ENCODE data around the gene BSND. TPM values are rescaled to one million over a fixed set of nuclear protein-coding genes. Genes with fewer than 3 reads are reported as not detected.

BSND gene
- total and polyA plus RNA-seq, 9 of the 15 experiments (the other 6 are each of a cell fraction or from before 2014, with no cell fraction given) = not detected

- TF ChIP-seq, protein P1, sequence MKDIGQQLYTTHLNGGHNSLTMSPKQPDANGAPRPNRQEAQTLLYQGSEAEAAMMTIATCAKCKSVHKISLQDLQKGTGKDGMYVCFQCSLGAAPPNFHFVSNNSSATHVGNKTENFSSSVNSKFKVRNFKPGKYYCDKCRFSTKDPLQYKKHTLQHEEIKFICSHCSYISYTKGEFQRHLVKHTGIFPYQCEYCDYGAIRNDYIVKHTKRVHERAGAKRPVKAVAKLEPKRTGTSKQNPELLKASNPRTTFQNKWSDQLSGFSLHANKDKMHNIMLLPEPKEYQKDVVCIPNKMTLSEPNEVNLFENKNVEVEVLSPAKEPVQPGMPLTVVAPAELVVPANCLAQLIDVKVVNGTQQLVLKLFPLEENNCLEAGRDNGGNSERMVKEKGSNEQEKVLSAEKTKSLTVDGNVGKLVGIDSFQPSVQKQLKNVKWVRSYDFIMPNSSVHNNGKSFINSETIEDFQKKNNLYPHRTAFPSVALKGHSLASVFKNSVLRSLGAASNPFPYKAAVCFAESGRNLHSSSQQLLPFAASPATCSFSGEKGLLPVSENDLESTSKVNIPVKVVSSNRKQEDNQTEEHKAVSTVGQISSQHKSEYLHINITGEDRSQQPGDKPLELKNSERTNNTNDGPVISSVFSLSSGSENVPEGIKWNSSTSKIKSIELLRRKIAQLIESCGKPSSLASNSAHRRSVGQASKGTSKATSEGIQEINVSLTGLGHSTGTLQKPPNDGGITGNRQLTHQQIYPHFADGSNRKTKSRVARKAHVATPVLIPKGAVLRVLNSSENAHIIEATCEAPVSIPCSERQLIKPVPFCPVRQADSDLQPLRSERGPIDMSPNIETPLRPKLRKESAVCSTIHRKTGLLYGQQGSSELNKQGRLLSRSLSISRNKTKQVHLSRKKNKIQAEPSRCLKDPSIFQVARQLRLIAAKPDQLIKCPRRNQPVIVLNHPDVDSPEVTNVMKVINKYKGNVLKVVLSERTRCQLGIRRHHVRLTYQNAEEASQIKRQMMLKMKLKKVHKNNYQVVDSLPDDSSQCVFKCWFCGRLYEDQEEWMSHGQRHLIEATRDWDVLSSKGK (CRISPR knock-in tag; IDR thresholded peaks at IDR 0.05) = no peak
- TF ChIP-seq, protein P2, sequence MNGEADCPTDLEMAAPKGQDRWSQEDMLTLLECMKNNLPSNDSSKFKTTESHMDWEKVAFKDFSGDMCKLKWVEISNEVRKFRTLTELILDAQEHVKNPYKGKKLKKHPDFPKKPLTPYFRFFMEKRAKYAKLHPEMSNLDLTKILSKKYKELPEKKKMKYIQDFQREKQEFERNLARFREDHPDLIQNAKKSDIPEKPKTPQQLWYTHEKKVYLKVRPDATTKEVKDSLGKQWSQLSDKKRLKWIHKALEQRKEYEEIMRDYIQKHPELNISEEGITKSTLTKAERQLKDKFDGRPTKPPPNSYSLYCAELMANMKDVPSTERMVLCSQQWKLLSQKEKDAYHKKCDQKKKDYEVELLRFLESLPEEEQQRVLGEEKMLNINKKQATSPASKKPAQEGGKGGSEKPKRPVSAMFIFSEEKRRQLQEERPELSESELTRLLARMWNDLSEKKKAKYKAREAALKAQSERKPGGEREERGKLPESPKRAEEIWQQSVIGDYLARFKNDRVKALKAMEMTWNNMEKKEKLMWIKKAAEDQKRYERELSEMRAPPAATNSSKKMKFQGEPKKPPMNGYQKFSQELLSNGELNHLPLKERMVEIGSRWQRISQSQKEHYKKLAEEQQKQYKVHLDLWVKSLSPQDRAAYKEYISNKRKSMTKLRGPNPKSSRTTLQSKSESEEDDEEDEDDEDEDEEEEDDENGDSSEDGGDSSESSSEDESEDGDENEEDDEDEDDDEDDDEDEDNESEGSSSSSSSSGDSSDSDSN (IDR thresholded peaks at IDR 0.05; ENCODE audit: borderline replicate concordance in 1 of 2, low read depth in 2 of 2, low read length in 2 of 2) = no peak
- no peak for TF ChIP-seq NR2F6 (CRISPR knock-in tag; IDR thresholded peaks at IDR 0.05)
- TF ChIP-seq JUND (IDR thresholded peaks at IDR 0.05; ENCODE audit: borderline replicate concordance, low read depth, low read length) = no peak
- no peak for TF ChIP-seq JUND (tag; IDR thresholded peaks at IDR 0.05; ENCODE audit: borderline replicate concordance, low read depth, low read length)
- TF ChIP-seq ZNF407 (IDR thresholded peaks at IDR 0.05; ENCODE audit: low read depth) = no peak
- no peak for TF ChIP-seq ARHGAP35 (IDR thresholded peaks at IDR 0.05; ENCODE audit: partially characterized antibody)
- TF ChIP-seq NFIC (IDR thresholded peaks at IDR 0.05) = peak; percentile 21; the same call in 1 of the 2 replicates
- TF ChIP-seq, protein P3, sequence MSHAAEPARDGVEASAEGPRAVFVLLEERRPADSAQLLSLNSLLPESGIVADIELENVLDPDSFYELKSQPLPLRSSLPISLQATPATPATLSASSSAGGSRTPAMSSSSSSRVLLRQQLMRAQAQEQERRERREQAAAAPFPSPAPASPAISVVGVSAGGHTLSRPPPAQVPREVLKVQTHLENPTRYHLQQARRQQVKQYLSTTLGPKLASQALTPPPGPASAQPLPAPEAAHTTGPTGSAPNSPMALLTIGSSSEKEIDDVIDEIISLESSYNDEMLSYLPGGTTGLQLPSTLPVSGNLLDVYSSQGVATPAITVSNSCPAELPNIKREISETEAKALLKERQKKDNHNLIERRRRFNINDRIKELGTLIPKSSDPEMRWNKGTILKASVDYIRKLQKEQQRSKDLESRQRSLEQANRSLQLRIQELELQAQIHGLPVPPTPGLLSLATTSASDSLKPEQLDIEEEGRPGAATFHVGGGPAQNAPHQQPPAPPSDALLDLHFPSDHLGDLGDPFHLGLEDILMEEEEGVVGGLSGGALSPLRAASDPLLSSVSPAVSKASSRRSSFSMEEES (CRISPR knock-in tag; IDR thresholded peaks at IDR 0.05) = peak; percentile 51
- TF ChIP-seq KLF1 (tag; IDR thresholded peaks at IDR 0.05) = no peak
- no peak for TF ChIP-seq PTRF (tag; IDR thresholded peaks at IDR 0.05)
These were observed 33.0 kb upstream of the BSND start (continued) for GRCh38 chr1:54965624-54966340.
